GM19193 (cell line): Measurements from ENCODE around the gene PUS1.

ENCODE experiments used
- POLR2A ChIP-seq: IDR thresholded peaks from 4 replicates; pipeline ENCODE4 v1.6.1; 2011; ENCODE audit not compliant: insufficient read depth, insufficient read length; ENCODE audit errors: extremely low read depth

PUS1 gene

DNA sequence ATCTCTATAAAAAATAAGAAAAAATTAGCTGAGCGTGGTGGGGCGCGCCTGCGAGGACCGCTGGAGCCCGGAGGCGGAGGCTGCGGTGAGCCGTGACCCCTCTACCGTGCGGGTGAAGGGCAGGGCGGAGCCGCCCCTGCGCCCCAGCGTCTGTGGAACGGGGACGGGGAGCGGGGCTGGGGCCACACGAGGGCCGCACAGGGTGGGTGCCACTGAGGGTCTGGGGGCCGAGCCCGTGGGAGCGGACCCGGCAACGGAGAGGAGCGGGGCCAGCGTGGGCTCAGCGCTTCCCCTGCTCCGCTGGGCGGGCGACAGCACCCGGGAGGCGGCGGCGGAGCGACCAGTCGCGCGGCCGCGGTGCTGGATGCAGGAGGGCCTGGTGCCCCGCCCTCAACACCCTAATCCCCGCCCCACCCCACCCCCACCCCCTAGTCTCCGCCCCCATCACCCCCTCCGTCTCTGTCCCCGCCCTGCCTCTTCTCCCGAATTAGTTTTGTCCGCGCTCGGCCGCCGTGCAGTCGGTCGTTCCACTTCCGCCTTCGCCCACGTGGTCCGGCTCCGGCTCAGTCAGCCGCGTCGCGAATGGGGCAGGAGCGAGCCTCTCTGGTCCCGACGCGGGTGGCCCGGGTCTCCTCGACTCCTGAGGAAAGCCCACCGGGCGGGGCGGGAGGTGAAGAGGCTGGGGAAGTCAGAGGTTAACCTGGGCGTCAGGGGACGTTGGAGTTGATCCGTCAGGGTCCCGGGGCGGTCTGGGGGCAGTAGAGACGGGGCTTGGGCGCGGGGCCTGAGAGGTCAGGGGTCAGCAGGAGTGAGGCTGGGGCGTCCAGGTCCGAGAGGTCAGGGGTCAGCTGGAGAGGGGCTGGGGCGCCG, at the start of gene PUS1:
Gene PUS1 (plus strand): TSS at position 566 of the 870 bp plus-strand sequence. CDS start 447 bp downstream, outside the sequence.
- TF ChIP-seq POLR2A = peak; percentile 94

DNA sequence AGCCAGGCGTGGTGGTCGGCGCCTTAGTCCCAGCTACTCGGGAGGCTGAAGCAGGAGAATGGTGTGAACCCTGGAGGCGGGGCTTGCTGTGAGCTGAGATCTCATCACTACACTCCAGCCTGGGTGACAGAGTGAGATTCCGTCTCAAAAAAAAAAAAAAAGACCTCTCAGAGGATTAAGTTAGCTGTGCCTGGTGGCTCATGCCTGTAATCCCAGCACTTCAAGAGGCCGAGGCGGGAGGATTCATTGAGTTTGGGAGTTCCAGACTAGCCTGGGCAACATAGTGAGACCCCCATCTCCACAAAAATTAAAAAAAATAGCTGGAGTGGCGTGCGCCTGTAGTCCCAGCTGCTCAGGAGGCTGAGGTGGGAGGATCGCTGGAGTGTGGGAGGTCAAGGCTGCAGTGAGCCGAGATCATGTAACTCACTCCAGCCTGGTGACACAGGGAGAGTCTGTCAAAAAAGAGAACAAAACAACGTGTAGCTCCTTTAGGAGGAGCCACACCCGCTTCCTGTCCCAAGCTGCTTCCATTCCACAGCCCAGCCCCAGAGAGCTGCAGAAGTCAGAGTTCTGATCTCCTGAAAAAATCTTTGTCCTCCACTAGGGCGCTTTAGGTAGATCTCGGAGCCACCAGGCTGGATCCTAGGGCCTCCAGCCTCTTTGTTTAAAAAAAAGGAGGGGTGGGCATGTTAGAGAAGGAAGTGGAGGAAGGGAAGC, 46.1 kb upstream of the PUS1 start:
- TF ChIP-seq POLR2A = no peak

DNA sequence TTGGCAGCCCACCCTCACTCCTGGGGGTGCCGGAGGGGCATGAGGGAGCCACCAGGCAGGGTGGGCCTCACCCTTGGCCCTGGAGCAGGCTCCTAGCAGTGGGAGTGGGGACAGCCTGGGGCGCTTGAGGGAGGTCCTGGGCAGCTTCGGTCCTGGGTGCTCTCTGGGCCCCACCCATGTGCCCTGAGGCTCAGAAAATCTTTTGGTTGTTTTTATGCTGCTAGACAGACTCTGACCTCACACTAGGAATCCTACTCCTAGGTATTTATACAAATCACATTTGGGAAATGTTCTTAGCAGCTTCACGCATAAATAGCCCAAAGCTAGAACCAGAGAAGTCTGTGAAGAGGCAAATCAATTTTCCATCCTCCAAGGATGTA, 45.6 kb upstream of the PUS1 start:
- TF ChIP-seq POLR2A = no peak

DNA sequence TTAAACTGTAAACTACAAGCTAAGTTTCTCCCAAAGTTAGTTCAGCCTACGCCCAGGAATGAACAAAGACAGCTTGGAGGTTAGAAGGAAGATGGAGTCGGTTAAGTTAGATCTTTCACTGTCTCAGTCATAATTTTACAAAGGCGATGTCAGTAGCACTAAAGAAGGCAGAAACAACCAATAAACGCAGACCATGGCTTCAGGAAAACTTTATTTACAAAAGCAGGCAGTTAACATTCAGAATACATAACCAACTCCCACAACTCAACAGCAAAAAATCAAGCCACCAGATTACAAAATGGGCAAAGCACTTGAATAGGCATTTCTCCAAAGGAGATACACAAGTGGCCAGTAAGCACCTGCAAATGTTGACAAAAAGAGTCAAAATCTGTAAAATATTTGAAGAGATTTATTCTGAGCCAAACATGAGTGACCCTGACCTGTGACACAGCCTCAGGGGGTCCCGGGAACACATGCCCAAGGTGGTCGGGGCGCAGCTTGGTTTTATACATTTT, 43.5 kb upstream of the PUS1 start:
- TF ChIP-seq POLR2A = no peak

DNA sequence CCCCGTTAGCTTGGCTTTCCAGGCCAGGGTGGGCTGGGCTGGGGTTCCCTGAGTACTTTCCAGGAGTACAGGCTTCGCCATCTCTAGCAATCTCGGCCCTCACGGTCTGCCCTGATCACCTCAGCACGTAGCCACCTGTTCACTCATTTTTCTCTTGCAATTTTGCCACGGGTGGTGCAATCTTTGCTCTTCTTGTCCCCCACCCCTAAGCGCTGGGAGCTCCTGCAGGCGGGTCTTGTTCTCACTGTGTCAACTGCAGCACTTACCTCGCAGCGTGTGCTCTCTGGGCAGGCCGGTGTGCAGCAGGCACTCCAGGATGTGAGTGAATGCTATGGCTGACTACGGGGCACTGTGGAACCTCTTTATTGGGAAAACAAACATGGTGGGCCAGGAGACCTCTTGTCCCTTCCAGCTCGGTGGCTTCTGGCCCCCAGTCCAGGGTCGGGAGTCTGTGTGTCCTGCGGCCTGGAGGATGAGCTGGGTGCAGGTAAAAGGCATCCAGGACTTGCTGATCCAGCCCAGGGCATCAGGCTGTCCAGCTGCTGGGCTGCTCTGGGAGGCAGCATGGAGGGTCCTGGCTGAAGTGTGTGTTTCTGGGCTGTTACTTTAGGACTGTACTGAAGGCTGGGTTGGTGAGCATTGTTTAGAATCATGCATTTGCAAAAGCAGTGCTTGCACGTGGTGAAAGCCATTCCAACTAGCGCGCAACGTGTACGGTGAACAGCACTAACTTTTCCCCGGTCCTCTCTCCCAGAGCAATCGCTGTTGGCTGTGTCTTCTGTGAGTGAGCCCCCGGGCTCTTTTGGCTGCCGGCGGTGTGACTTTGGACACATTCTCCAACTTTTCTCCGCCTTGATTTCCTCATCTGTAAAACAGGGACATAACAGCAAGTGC, 36.1 kb upstream of the PUS1 start:
- no peak for TF ChIP-seq POLR2A

DNA sequence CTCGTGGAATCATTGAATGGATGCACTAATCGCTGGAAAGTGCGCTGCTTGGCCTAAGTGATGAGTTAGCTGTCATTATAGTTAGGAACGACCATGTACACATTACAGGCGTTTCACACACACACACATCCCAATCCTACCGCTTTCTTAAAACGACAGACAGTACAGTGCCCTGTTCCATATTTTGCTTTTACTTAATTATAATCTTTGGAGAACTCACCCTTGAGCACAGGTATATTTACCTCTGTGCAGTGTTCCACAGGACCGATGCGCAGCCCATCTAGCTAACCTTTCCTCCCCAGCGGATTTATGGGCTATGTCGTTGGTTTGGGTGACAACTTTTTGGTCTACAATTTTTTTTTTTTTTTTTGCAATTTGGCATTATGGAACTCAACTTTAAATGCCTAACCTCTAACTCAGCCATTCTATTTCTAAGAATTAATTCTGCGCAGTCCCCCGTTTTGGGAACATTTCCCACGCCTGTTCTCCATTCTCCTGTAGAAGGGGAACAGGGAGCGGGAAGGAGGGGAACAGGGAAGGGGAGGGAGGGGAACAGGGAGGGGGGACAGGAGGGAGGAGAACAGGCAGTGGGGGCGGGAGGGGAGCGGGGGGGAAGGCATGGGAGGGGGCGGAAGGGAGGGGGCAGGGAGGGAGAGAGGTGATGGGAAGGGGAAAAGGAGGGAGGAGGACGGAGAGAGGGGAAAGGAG, 35.3 kb upstream of the PUS1 start:
- TF ChIP-seq POLR2A = no peak

DNA sequence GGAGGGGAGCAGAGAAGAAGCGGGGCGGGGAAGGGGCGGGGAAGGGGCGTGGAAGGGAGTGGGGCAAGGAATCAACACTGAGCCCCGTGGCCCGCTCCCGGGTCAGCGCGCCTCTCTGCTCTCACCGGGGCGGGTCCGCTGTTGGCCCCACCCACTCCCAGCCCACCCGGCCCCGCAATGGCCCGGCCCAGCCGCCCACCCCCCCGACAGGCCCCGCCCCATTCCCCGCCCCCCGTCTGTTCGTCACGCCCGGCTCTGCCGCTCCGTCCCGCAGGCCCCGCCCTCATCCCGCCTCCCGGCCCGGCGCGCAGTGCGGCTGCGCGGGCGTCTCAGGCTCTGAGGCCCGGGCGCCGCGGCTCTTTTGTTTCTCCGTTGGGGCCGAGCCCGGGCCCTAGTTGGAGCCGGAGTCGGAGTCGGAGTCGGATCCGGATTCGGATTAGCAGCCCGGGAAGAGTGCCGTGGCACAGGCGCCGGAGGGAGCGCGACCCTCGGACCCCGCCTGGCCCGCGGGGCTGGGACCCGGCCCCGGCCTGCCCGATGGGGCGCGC, 34.7 kb upstream of the PUS1 start, which contains the start of gene ULK1:
Gene ULK1 (plus strand): TSS at position 310 of the 548 bp plus-strand sequence. CDS start 380 bp downstream, outside the sequence.
- peak; percentile 90 for TF ChIP-seq POLR2A

DNA sequence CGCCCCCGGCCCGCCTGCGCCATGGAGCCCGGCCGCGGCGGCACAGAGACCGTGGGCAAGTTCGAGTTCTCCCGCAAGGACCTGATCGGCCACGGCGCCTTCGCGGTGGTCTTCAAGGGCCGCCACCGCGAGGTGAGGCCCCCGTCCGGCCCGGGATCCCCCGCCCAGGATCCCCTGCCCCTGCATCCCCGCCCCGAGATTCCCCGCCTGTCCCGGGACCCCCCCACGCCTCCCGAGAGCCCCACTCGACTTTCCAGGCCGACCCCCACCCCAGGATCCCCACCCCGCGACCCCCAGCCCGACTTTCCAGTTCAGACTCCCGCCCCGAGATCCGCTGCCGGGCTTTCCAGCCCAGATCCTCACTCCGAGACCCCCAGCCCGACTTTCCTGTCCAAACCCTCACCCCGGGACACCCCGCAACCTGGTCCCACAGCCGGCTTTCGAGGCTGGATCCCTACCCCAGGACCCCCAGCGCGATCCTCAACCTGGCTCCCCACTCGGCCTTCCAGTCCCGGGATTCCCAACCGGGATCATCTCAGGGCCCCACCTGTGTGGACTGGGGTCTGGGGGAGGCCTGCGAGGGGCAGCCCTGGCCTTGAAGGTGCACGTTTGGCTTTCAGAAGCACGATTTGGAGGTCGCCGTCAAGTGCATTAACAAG, 34.0 kb upstream of the PUS1 start:
- TF ChIP-seq POLR2A = no peak

DNA sequence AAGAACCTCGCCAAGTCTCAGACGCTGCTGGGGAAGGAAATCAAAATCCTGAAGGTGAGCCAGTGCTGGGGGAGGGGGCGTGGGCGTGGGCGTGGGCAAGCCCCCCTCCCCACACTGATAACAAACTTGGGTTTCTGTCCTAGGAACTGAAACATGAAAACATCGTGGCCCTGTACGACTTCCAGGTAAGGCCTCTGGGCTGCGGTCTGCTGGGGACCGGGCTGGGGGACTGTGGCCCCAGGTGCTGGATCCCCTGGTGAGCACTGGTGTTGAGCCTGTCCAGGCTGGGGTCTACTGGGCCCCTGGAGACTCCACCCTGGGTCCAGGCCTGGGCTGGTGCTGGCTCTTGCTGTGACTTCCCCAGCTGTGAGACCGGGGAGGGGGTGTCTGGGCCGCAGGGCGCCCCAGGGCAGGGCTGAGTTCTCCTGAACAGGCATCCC, 33.4 kb upstream of the PUS1 start:
- TF ChIP-seq POLR2A = no peak

DNA sequence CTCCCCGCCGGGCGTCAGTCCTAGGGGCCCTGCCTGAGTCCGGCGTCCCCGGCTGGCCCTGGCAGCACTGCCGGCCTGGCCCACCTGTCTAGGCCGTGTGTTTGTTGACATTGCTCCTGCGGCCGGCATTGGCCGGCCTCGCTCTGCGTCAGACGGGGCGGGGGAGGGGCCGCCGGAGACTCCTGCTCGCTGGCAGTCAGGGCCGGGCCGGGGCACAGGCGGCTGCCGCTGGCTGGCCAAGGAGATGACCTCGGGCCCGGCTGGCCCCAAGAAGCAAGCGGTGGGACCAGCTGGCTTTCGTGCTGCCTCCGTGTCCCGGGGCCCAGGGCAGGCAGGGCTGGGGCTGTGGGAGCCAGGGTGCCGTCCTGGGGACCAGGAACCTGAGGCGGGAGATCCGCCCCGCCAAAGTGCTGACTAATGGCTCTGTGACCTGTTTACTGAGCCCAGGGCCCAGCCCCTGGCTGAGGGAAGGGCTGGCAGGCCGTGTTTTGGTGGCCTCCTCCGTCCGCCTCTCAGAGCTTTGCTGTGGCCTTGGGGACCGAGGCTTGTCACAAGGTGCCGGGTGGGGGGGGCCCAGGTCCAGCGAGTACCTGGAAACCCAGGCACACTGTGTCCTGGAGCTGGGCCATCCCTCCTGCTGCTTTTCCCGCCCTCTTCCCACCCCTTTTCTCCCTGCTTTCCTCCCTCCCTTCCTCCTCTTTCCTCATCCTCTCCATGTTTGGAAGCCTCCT, 32.8 kb upstream of the PUS1 start:
- TF ChIP-seq POLR2A = no peak

DNA sequence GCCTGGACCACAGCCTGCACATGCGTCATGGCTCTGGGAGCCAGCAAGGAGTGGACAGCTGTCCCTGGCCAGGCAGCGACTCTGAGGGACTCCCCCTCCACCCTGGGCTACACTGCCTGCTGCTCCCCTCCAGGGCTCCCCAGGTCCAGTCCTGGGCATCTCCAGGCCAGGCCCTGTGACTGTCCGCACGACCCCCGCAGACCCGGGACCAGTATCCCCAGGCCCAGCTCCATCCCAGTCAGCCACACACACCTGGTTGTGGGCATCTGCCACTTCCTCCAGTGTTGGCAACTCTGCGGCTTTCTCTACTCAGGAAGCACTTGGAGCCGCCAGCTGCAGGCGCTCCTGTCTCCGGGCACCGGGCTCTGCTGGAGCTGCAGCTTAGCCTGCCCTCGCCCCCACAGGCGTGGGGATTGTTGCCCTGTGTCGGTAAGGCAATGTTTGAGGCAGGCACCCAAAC, 32.2 kb upstream of the PUS1 start:
- no peak for TF ChIP-seq POLR2A

DNA sequence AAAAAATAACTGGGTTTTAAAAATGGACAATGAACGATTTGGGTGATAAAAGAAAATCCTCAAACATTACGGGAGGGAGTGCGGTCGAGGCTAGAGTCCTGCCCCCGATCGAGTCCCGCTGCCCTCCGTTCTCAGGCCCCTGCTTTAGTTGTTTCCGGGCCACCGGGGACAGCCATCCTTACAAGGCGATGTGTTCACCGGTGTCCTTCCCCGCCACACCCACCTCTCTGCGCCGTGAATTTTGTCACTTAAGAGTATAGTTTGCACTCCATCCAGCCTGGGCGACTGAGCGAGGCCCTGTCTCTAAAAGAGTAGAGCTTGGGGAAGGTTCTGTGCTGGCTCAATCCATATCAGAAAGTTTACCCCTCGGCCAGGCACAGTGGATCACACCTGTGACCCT, 31.8 kb upstream of the PUS1 start:
- TF ChIP-seq POLR2A = no peak
